B cell (primary cell): Measurements from ENCODE around the gene THUMPD3. TPM values are rescaled to one million over a fixed set of nuclear protein-coding genes. Genes with fewer than 3 reads are reported as not detected.

Experiments used
- ATAC-seq: fragments of 200-7000 bp; cut with Tn5 transposase; one replicate; pipeline ENCODE4 v1.10.0; 2021; ENCODE audit warnings: low read depth, mild to moderate bottlenecking, moderate number of reproducible peaks, moderate library complexity
- CTCF ChIA-PET: fragments of 350-600 bp; sonication (Branson Sonifier 250); formaldehyde crosslinking; loops from one replicate; lab custom pipeline; 2021; ENCODE audit warnings: antibody characterized with exemption, inconsistent platforms; lab: Charles Lee
- POLR2A ChIA-PET: fragments of 350-600 bp; sonication (Branson Sonifier 250); formaldehyde crosslinking; loops from one replicate; lab custom pipeline; 2021; ENCODE audit warnings: antibody characterized with exemption; lab: Charles Lee
- DNase-seq: peaks from one replicate; pipeline ENCODE4 v3.0.0; 2013
- H2AFZ ChIP-seq: 2 replicates; pipeline ENCODE4 v1.6.1; 2012; ENCODE audit warnings: mild to moderate bottlenecking, low read depth, low read length; ENCODE audit not compliant: insufficient read depth, poor library complexity, severe bottlenecking
- H3K27ac ChIP-seq, 2 donors: 1 replicate in 1 of 2; 2 replicates in 1 of 2; pipeline ENCODE4 v1.5.1; 2012 to 2013; ENCODE audit warnings: low read length in 2 of 2, mild to moderate bottlenecking in 2 of 2, moderate library complexity in 1 of 2
- H3K27me3 ChIP-seq, 4 experiments: fragments of 200-600 bp in 1 of 4; sonication (generic) in 1 of 4; replicated peaks in 1 of 4; 1 replicate in 2 of 4; 2 replicates in 2 of 4; pipeline versions ENCODE4 v1.6.1 to v1.7.0; 2013 to 2016; ENCODE audit warnings: low read length in 3 of 4, mild to moderate bottlenecking in 2 of 4, mixed read lengths in 1 of 4, moderate library complexity in 1 of 4; ENCODE audit not compliant: insufficient read depth in 4 of 4, control insufficient read depth in 3 of 4; ENCODE audit errors: control extremely low read depth in 1 of 4
- H3K36me3 ChIP-seq, 2 experiments: replicated peaks in 1 of 2; 1 replicate in 1 of 2; 2 replicates in 1 of 2; pipeline versions ENCODE4 v1.6.1 to v1.7.1; 2013; ENCODE audit warnings: low read length in 1 of 2; ENCODE audit not compliant: insufficient read depth in 2 of 2, control insufficient read depth in 1 of 2; ENCODE audit errors: control extremely low read depth in 1 of 2, extremely low read depth in 1 of 2
- H3K4me1 ChIP-seq, 2 donors: fragments of 200-600 bp in 1 of 2; sonication (generic) in 1 of 2; 1 replicate in 1 of 2; 2 replicates in 1 of 2; pipeline versions ENCODE4 v1.5.1 to v1.6.1; 2013 to 2017; ENCODE audit warnings: low read length in 2 of 2; ENCODE audit not compliant: control insufficient read depth in 2 of 2, insufficient read depth in 2 of 2
- H3K4me2 ChIP-seq: replicated peaks from 2 replicates; pipeline ENCODE3; 2012; ENCODE audit warnings: mild to moderate bottlenecking, low read depth, low read length; ENCODE audit not compliant: poor library complexity, severe bottlenecking
- H3K4me3 ChIP-seq, 5 experiments: fragments of 200-600 bp in 1 of 5; sonication (generic) in 1 of 5; 1 replicate in 3 of 5; 2 replicates in 2 of 5; pipeline versions ENCODE4 v1.5.1 to v1.7.0; 2011 to 2016; ENCODE audit warnings: low read length in 4 of 5, mild to moderate bottlenecking in 4 of 5, low read depth in 2 of 5, control low read depth in 1 of 5, moderate library complexity in 1 of 5; ENCODE audit not compliant: insufficient read depth in 1 of 5; ENCODE audit errors: control extremely low read depth in 1 of 5, extremely low read depth in 1 of 5
- H3K79me2 ChIP-seq: fragments of 200-600 bp; sonication (generic); one replicate; pipeline ENCODE4 v1.6.0; 2016; ENCODE audit warnings: low read length; ENCODE audit not compliant: control insufficient read depth, insufficient read depth
- H3K9ac ChIP-seq: fragments of 200-600 bp; sonication (generic); 2 replicates; pipeline ENCODE4 v1.6.1; 2017; ENCODE audit warnings: mild to moderate bottlenecking, low read length, moderate library complexity
- H3K9me3 ChIP-seq, 3 donors: one replicate each; pipeline versions ENCODE4 v1.6.1 to v1.7.1; 2013; ENCODE audit warnings: low read length in 2 of 3; ENCODE audit not compliant: control insufficient read depth in 2 of 3, insufficient read depth in 1 of 3; ENCODE audit errors: control extremely low read depth in 1 of 3
- H4K20me1 ChIP-seq: 2 replicates; pipeline ENCODE4 v1.6.0; 2012; ENCODE audit warnings: mild to moderate bottlenecking, low read length; ENCODE audit not compliant: insufficient read depth, control insufficient read depth, poor library complexity, severe bottlenecking
- H3K27ac Mint-ChIP-seq: one replicate; pipeline ENCODE4 v1.8.0; 2021; ENCODE audit warnings: mixed read lengths
- H3K27me3 Mint-ChIP-seq: one replicate; pipeline ENCODE4 v1.8.0; 2021; ENCODE audit warnings: mixed read lengths
- H3K4me1 Mint-ChIP-seq: one replicate; pipeline ENCODE4 v1.8.0; 2021; ENCODE audit warnings: mixed read lengths
- H3K4me3 Mint-ChIP-seq: one replicate; pipeline ENCODE4 v1.8.0; 2021; ENCODE audit warnings: mixed read lengths
- H3K9me3 Mint-ChIP-seq: one replicate; pipeline ENCODE4 v1.8.0; 2022; ENCODE audit warnings: mixed read lengths; ENCODE audit not compliant: insufficient read depth
- CTCF ChIP-seq: fragments of 200-600 bp; IDR thresholded peaks from one replicate; pipeline ENCODE4 v1.8.0; 2022; ENCODE audit warnings: antibody characterized with exemption, mild to moderate bottlenecking
- EZH2 ChIP-seq: IDR thresholded peaks from 2 replicates; pipeline ENCODE4 v1.6.1; 2012; ENCODE audit warnings: borderline replicate concordance, low read depth, mild to moderate bottlenecking, moderate library complexity, low read length; ENCODE audit not compliant: insufficient read depth, poor library complexity, severe bottlenecking
- WGBS: methylation state at CpG from one replicate; pipeline ENCODE4 v1.1.5; 2013; ENCODE audit warnings: missing lambda C conversion rate; ENCODE audit not compliant: insufficient coverage; 5-methylcytosine and 5-hydroxymethylcytosine counted together
- intact Hi-C: fragments of 100-400 bp; cut with micrococcal nuclease; formaldehyde crosslinking; loops from one replicate; pipeline ENCODE4 v1.10.0; 2022
- polyA plus RNA-seq: library from polyadenylated mRNA; depleted of rRNA; stranded (reverse); fragments of >200 nt; gene quantifications from 2 replicates; pipeline ENCODE4 v1.2.3, GENCODE V29; 2012
- total RNA-seq, 2 donors: library from RNA; stranded (reverse); fragments of 120-200 nt in 1 of 2; gene quantifications; 1 replicate in 1 of 2; 2 replicates in 1 of 2; pipeline versions ENCODE4 v1.2.3 to v1.2.4, GENCODE V29; 2013 to 2022

The THUMPD3 gene
- total and polyA plus RNA-seq, 2 donors (not counting 1 experiment from before 2014, with no cell fraction given), result 10.1 to 32.1 TPM

GRCh38 chr3:9435316-9435715 is 72.5 kb downstream of the THUMPD3 start:
- Mint-ChIP-seq H3K9me3 (no peaks in the 10 kb centered on the region), H3K27me3 (no peaks in the 10 kb centered on the region), H3K4me3 (no peak overlapping the region), H3K4me1 (peaks cover 3% of the 10 kb centered on the region), H3K27ac (no peak overlapping the region)
- Histone ChIP-seq H3K27ac (no peak overlapping the region), H3K36me3 (peaks cover 42 to 95% of the 10 kb centered on the region in 2 experiments), H4K20me1 (peaks cover 37% of the 10 kb centered on the region), H3K4me1 (no peaks in the 10 kb centered on the region), H3K9me3 (no peaks in the 10 kb centered on the region), H3K9ac (no peak overlapping the region), H3K79me2 (peaks cover 48% of the 10 kb centered on the region), H3K4me3 (no peak overlapping the region), H2AFZ (no peak overlapping the region), H3K27me3 (no peaks in the 10 kb centered on the region), H3K4me2 (no peak overlapping the region)
- intact Hi-C loops, result no loop called here
- TF ChIP-seq CTCF (no peak), EZH2 (no peak)
- no peak for DNase-seq
- WGBS, result 100% methylated on average over 1 of the region's 3 CpGs
- CTCF ChIA-PET, result interaction anchor here (1.7 kb wide), 1 partner anchor 82 kb away, joined by 12 read pairs; no protein-coding TSS in a partner anchor
- no peak for ATAC-seq
- POLR2A ChIA-PET, result no interaction called here

Other genes starting within 250 kb of the THUMPD3 start
- gene SRGAP3, start 113.4 kb upstream of the THUMPD3 start, total RNA-seq, result 1.5 and 3.4 TPM in 2 replicates
- gene SRGAP3, start 113.4 kb upstream of the THUMPD3 start, polyA plus RNA-seq, result 0.78 and 1.4 TPM in 2 replicates
- 201 and 209 TPM in 2 replicates for gene SETD5, start 34.6 kb downstream of the THUMPD3 start, total RNA-seq
- 64.2 and 78.8 TPM in 2 replicates for gene SETD5, start 34.6 kb downstream of the THUMPD3 start, polyA plus RNA-seq
- gene LHFPL4, start 190.8 kb downstream of the THUMPD3 start, total RNA-seq, result not detected in 2 replicates
- gene LHFPL4, start 190.8 kb downstream of the THUMPD3 start, polyA plus RNA-seq, result not detected in 2 replicates